ENCODE results near the gene C22orf31.

- TF ChIP-seq GATA2 (IDR thresholded peaks at IDR 0.05; ENCODE audit: low read depth, low read length): no peak
- TF ChIP-seq GATA3 (IDR thresholded peaks at IDR 0.05; ENCODE audit: low read depth, low read length): no peak
These were observed 8.5 kb downstream of the C22orf31 start for GRCh38 chr22:29053048-29053702.
